ENCODE measurements around the gene SGSM1. TPM values are rescaled to one million over a fixed set of nuclear protein-coding genes. Genes with fewer than 3 reads are reported as not detected.
A peak's percentile ranks its signal among the peaks of the same experiment; 100 is the strongest.

The SGSM1 gene
- total and polyA plus RNA-seq, 2 donors from 2014 or later = 3.6 to 4.7 TPM

DNA sequence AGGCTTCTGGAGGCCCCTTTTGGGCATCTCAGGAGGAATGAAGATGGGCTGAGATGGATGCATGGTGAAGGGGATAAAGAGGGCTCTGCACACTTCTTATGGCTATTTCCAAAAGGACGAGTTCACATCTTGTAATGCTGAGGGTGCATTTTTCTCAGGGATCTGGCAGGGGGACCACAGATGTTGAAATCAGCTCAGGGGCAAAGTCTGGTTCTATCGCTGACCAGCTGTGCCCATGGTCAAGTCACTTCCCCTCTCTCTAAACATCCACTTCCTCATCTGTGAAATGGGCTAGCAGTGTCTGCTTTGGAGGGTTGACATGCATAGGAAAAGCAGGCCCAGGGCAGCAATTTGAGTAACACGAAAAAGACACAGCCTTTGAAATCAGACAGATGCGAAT, 114.0 kb downstream of the SGSM1 start:
- no peak for FAIRE-seq
- Histone ChIP-seq H3K36me3 (ENCODE audit: control insufficient read depth in 2 of 3, insufficient read depth in 3 of 3, low read length in 3 of 3) (peaks cover 0 to 3% (median 0%) of the 10 kb centered on the region in 3 donors), H3K9ac (ENCODE audit: low read length in 3 of 3) (no peak overlapping the region), H3K27ac (ENCODE audit: low read depth in 2 of 2, low read length in 2 of 2) (no peak overlapping the region), H3K27me3 (ENCODE audit: control insufficient read depth, insufficient read depth, low read length) (no peaks in the 10 kb centered on the region), H3K9me3 (ENCODE audit: control insufficient read depth in 2 of 3, insufficient read depth in 1 of 3, low read length in 3 of 3) (no peaks in the 10 kb centered on the region), H3K4me3 (ENCODE audit: low read length in 3 of 3) (no peak overlapping the region), H3K4me1 (ENCODE audit: control insufficient read depth in 2 of 3, insufficient read depth in 2 of 3, low read depth in 1 of 3, low read length in 3 of 3) (no peaks in the 10 kb centered on the region)
- DNase-seq = no peak
- TF ChIP-seq, protein P1, sequence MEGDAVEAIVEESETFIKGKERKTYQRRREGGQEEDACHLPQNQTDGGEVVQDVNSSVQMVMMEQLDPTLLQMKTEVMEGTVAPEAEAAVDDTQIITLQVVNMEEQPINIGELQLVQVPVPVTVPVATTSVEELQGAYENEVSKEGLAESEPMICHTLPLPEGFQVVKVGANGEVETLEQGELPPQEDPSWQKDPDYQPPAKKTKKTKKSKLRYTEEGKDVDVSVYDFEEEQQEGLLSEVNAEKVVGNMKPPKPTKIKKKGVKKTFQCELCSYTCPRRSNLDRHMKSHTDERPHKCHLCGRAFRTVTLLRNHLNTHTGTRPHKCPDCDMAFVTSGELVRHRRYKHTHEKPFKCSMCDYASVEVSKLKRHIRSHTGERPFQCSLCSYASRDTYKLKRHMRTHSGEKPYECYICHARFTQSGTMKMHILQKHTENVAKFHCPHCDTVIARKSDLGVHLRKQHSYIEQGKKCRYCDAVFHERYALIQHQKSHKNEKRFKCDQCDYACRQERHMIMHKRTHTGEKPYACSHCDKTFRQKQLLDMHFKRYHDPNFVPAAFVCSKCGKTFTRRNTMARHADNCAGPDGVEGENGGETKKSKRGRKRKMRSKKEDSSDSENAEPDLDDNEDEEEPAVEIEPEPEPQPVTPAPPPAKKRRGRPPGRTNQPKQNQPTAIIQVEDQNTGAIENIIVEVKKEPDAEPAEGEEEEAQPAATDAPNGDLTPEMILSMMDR (IDR thresholded peaks at IDR 0.05; ENCODE audit: borderline replicate concordance, extremely low read depth, insufficient read depth) = no peak
- intact Hi-C loops (cut with DNase I) = no loop called here

DNA sequence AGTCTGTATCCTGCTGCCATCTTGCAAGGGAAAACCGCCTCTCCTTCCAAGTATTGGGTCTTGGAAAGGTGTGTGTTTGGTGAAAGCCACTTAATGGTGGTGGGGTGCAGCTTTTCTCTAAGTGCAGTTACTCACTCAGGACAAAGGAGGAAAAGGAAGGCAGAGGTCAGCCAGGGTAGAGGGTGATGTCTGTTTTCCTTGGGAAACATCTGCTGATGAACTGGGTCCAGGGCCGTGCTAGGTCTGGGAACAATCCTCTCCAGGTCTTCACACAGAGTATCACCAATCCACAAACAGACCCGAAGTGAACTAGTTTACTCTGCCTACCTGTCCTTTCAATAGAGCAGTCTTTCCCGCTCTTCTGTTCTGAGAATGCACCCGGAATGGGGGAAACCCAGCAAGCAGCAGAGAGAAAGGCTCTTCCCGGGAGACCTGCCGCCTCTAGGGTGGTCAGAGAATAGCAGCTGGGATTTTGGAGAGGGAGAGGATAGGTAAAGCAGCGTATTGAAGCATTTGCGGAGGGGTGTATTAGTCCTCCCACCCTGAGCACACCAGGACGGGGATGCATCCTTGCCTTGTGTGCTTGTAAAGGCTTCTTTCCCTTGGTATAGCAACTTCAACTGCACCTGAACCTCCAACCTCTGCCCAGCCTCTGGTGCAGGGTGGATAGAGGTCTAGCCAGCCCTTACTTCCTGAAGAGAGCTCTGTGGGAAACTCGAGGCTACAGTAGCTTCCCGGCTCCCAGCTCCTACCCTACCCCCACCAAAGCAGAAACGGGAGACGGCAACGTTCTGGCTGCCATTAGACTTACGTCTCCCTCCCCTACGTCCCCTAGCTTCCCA, 119.8 kb downstream of the SGSM1 start:
- H3K27ac ChIP-seq (ENCODE audit: low read depth in 2 of 2, low read length in 2 of 2) = no peak overlapping the region
- intact Hi-C loops (cut with DNase I) = no loop called here
- peaks cover 0 to 5% (median 0%) of the 10 kb centered on the region in 3 donors for H3K9me3 ChIP-seq (ENCODE audit: control insufficient read depth in 2 of 3, insufficient read depth in 1 of 3, low read length in 3 of 3)
- H3K4me3 ChIP-seq (ENCODE audit: low read length in 3 of 3) = no peak overlapping the region
- H3K36me3 ChIP-seq (ENCODE audit: control insufficient read depth in 2 of 3, insufficient read depth in 3 of 3, low read length in 3 of 3) = no peaks in the 10 kb centered on the region
- H3K4me1 ChIP-seq (ENCODE audit: control insufficient read depth in 2 of 3, insufficient read depth in 2 of 3, low read depth in 1 of 3, low read length in 3 of 3) = no peaks in the 10 kb centered on the region
- TF ChIP-seq, protein P1 (IDR thresholded peaks at IDR 0.05; ENCODE audit: borderline replicate concordance, extremely low read depth, insufficient read depth) = no peak
- DNase-seq (no peak), FAIRE-seq (no peak)
- no peaks in the 10 kb centered on the region for H3K27me3 ChIP-seq (ENCODE audit: control insufficient read depth, insufficient read depth, low read length)
- H3K9ac ChIP-seq (ENCODE audit: low read length in 3 of 3) = no peak overlapping the region

DNA sequence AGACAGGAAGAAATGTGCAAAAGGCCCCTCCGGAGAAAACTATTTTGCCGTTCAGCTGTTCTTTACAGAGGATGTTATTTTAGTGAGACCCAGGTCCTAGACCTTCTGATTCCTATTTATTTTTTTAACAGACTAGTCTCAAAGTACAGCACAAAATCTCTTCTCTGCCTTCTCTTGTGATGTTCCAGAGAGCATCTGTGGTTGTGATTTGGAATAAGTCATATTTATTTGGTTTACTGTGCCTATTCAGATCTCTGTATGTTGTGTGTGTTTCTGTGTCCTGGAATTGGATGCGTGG, 120.4 kb downstream of the SGSM1 start:
- FAIRE-seq = no peak
- intact Hi-C loops (cut with DNase I) = no loop called here
- TF ChIP-seq, protein P1 (IDR thresholded peaks at IDR 0.05; ENCODE audit: borderline replicate concordance, extremely low read depth, insufficient read depth) = no peak

More for the DNA sequence above, 120.4 kb downstream of the SGSM1 start:
- no peak overlapping the region for H3K4me3 ChIP-seq (ENCODE audit: low read length in 3 of 3)
- no peak overlapping the region for H3K27ac ChIP-seq (ENCODE audit: low read depth in 2 of 2, low read length in 2 of 2)
- H3K36me3 ChIP-seq (ENCODE audit: control insufficient read depth in 2 of 3, insufficient read depth in 3 of 3, low read length in 3 of 3) = no peaks in the 10 kb centered on the region
- DNase-seq = peak in 1 of 5 donors; percentile 13
- H3K9me3 ChIP-seq (ENCODE audit: control insufficient read depth in 2 of 3, insufficient read depth in 1 of 3, low read length in 3 of 3) = peaks cover 0 to 5% (median 0%) of the 10 kb centered on the region in 3 donors
- no peaks in the 10 kb centered on the region for H3K4me1 ChIP-seq (ENCODE audit: control insufficient read depth in 2 of 3, insufficient read depth in 2 of 3, low read depth in 1 of 3, low read length in 3 of 3)
- H3K9ac ChIP-seq (ENCODE audit: low read length in 3 of 3) = no peak overlapping the region
- no peaks in the 10 kb centered on the region for H3K27me3 ChIP-seq (ENCODE audit: control insufficient read depth, insufficient read depth, low read length)
